Upper lobe of right lung (tissue), 1 donor: Measurements from ENCODE around the gene ERC2. TPM values are rescaled to one million over a fixed set of nuclear protein-coding genes. Genes with fewer than 3 reads are reported as not detected.

Experiments
- ATAC-seq: fragments of 200-7000 bp; cut with Tn5 transposase; one replicate; pipeline ENCODE4 v1.9.1; 2020; ENCODE audit warnings: mild to moderate bottlenecking, moderate library complexity
- DNase-seq: peaks from one replicate; pipeline ENCODE4 v3.0.0-alpha.2; 2020
- H3K27ac ChIP-seq: fragments of 200-600 bp; one replicate; pipeline ENCODE4 v1.8.0; 2022
- H3K27me3 ChIP-seq: fragments of 200-600 bp; one replicate; pipeline ENCODE4 v1.8.0; 2022; ENCODE audit warnings: mild to moderate bottlenecking
- H3K36me3 ChIP-seq: fragments of 200-600 bp; one replicate; pipeline ENCODE4 v1.8.0; 2022
- H3K4me1 ChIP-seq: fragments of 200-600 bp; one replicate; pipeline ENCODE4 v1.8.0; 2022
- H3K4me3 ChIP-seq: fragments of 200-600 bp; one replicate; pipeline ENCODE4 v1.8.0; 2022; ENCODE audit warnings: mild to moderate bottlenecking
- H3K9me3 ChIP-seq: fragments of 200-600 bp; one replicate; pipeline ENCODE4 v1.8.0; 2022
- CTCF ChIP-seq: fragments of 200-600 bp; IDR thresholded peaks from one replicate; pipeline ENCODE4 v1.8.0; 2022; ENCODE audit warnings: antibody characterized with exemption
- intact Hi-C: fragments of 100-400 bp; cut with DNase I; formaldehyde crosslinking; loops from one replicate; pipeline ENCODE4 v1.11.0; 2022
- total RNA-seq: library from RNA; stranded (reverse); fragmentation: NEBNext Ultra II Directional; extraction: Animal tissue kit (Norgen Biotek cat#: 25700); gene quantifications from one replicate; pipeline ENCODE4 v1.2.1, GENCODE V29; 2021
- donor health status: DM: no; HTN: yes; CAD: no; lungs with severe emphysema.

The ERC2 gene
- total RNA-seq, 1 donor from 2014 or later = 1.4 TPM

- DNase-seq = no peak
- H3K4me1 ChIP-seq = no peaks in the 10 kb centered on the region
- H3K9me3 ChIP-seq = no peaks in the 10 kb centered on the region
- H3K27me3 ChIP-seq = no peaks in the 10 kb centered on the region
- no peak overlapping the region for H3K4me3 ChIP-seq
- H3K36me3 ChIP-seq = no peaks in the 10 kb centered on the region
- no peak for TF ChIP-seq CTCF
- intact Hi-C loops = no loop called here
- ATAC-seq = no peak
- no peak overlapping the region for H3K27ac ChIP-seq
Measured at GRCh38 chr3:55616803-55617202, 851.5 kb downstream of the ERC2 start.

- Histone ChIP-seq H3K9me3 (no peaks in the 10 kb centered on the region), H3K4me3 (no peak overlapping the region), H3K27ac (no peak overlapping the region), H3K27me3 (no peaks in the 10 kb centered on the region), H3K4me1 (no peaks in the 10 kb centered on the region), H3K36me3 (no peaks in the 10 kb centered on the region)
- TF ChIP-seq CTCF = no peak
- intact Hi-C loops = no loop called here
- DNase-seq (no peak), ATAC-seq (peak; percentile 66)
Measured at GRCh38 chr3:55615694-55616295, 852.5 kb downstream of the ERC2 start.

GRCh38 chr3:55615039-55615693 is 853.1 kb downstream of the ERC2 start:
- Histone ChIP-seq H3K36me3 (no peaks in the 10 kb centered on the region), H3K9me3 (no peaks in the 10 kb centered on the region), H3K4me3 (no peak overlapping the region), H3K27me3 (no peaks in the 10 kb centered on the region), H3K4me1 (no peaks in the 10 kb centered on the region), H3K27ac (no peak overlapping the region)
- DNase-seq (no peak), ATAC-seq (no peak)
- intact Hi-C loops = no loop called here
- TF ChIP-seq CTCF = no peak

GRCh38 chr3:55611121-55611520 is 857.1 kb downstream of the ERC2 start:
- Histone ChIP-seq H3K27ac (no peak overlapping the region), H3K9me3 (no peaks in the 10 kb centered on the region), H3K36me3 (no peaks in the 10 kb centered on the region), H3K27me3 (no peaks in the 10 kb centered on the region), H3K4me3 (no peak overlapping the region), H3K4me1 (no peaks in the 10 kb centered on the region)
- TF ChIP-seq CTCF = no peak
- intact Hi-C loops = no loop called here
- no peak for DNase-seq
- no peak for ATAC-seq

GRCh38 chr3:55609230-55609827 is 858.9 kb downstream of the ERC2 start:
- ATAC-seq (no peak), DNase-seq (no peak)
- Histone ChIP-seq H3K27me3 (no peaks in the 10 kb centered on the region), H3K4me3 (no peak overlapping the region), H3K4me1 (no peaks in the 10 kb centered on the region), H3K36me3 (no peaks in the 10 kb centered on the region), H3K9me3 (no peaks in the 10 kb centered on the region), H3K27ac (no peak overlapping the region)
- intact Hi-C loops = no loop called here
- TF ChIP-seq CTCF = no peak
